ENCODE data around the gene NPBWR2.

Gene NPBWR2

GRCh38 chr20:64148581-64148980 is 41.2 kb upstream of the NPBWR2 start:
- no peak for DNase-seq (ENCODE audit: low spot score)
- no peaks in the 10 kb centered on the region for H3K4me1 Mint-ChIP-seq (ENCODE audit: low read depth)
- no peak overlapping the region for H3K27ac Mint-ChIP-seq
- no peaks in the 10 kb centered on the region for H3K27me3 Mint-ChIP-seq (ENCODE audit: low read depth)
- H3K4me3 Mint-ChIP-seq = no peak overlapping the region
- peaks cover 7% of the 10 kb centered on the region for H3K9me3 Mint-ChIP-seq
- H3K36me3 Mint-ChIP-seq (ENCODE audit: low read depth) = no peaks in the 10 kb centered on the region

DNA sequence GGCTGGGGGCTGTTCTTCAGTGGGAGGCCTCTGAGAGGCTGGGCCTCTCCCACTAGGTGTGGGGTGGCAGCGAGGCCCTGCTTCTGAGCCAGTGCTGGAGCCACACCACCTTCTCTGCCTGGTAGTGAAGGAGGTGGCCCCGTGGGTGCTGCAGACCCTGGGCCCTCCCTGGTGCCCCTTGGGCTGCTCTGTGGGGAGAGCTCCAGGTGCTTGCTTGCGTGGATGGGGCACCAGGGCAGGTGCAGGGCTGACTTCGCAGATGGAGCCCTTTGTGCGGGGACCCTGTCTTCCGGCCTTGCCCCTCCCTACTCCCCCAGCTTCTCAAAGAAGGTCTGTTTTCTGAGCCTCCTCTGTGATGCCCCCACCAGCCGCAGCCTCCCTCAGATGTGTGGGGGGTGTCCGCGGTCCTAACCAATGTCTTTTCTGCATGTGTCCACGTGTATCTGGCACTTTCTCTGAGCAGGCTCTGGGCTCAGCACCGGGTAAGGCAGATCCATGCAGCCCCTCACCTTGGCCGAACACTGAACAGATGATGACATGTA is 39.6 kb upstream of the NPBWR2 start:
- H3K9me3 Mint-ChIP-seq = peaks cover 7% of the 10 kb centered on the region
- no peaks in the 10 kb centered on the region for H3K4me1 Mint-ChIP-seq (ENCODE audit: low read depth)
- H3K27me3 Mint-ChIP-seq (ENCODE audit: low read depth) = no peaks in the 10 kb centered on the region
- H3K27ac Mint-ChIP-seq = no peak overlapping the region
- no peaks in the 10 kb centered on the region for H3K36me3 Mint-ChIP-seq (ENCODE audit: low read depth)
- no peak for DNase-seq (ENCODE audit: low spot score)
- no peak overlapping the region for H3K4me3 Mint-ChIP-seq

DNA sequence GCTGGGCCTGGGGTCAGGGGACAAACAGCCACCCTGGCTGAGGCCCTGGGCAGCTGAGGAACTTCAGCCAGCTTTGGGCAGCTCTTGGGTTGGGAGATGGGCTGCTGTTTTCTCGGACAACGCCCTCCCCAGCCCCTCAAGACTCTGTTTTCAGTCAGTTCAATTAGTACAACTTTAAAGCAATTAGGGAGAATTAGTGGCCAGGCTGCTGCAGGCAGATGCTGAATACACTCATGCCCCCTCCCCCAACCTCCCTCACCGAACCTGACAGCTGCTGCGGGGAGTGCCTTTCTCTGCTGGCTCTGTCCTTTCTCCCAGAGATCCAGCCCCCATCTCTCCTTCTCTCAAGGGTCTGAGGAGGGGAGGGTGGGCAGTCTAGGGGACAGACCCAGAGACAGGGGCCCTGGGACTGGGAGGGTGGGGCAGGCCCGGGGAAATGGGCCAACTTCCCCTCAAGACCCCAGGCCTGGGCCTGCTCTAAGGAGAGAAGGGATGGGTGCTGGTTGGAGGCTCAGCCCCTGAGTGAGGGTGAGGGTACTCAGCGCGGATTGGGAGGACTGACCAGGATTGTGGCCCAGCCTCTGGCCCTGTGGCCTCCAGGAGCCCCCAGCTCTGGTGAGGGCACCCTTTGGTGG is 39.1 kb upstream of the NPBWR2 start:
- DNase-seq (ENCODE audit: low spot score) = no peak
- no peak overlapping the region for H3K4me3 Mint-ChIP-seq
- H3K27me3 Mint-ChIP-seq (ENCODE audit: low read depth) = no peaks in the 10 kb centered on the region
- H3K4me1 Mint-ChIP-seq (ENCODE audit: low read depth) = no peaks in the 10 kb centered on the region
- H3K27ac Mint-ChIP-seq = no peak overlapping the region
- no peaks in the 10 kb centered on the region for H3K36me3 Mint-ChIP-seq (ENCODE audit: low read depth)
- H3K9me3 Mint-ChIP-seq = peaks cover 7% of the 10 kb centered on the region

- no peak for DNase-seq (ENCODE audit: low spot score)
- no peaks in the 10 kb centered on the region for H3K4me1 Mint-ChIP-seq (ENCODE audit: low read depth)
- H3K27ac Mint-ChIP-seq = no peak overlapping the region
- no peak overlapping the region for H3K4me3 Mint-ChIP-seq
- no peaks in the 10 kb centered on the region for H3K27me3 Mint-ChIP-seq (ENCODE audit: low read depth)
- H3K36me3 Mint-ChIP-seq (ENCODE audit: low read depth) = no peaks in the 10 kb centered on the region
- peaks cover 7% of the 10 kb centered on the region for H3K9me3 Mint-ChIP-seq
Observed at GRCh38 chr20:64145458-64146300, 38.3 kb upstream of the NPBWR2 start.

GRCh38 chr20:64144144-64144912 is 37.0 kb upstream of the NPBWR2 start:
- Mint-ChIP-seq H3K9me3 (peaks cover 7% of the 10 kb centered on the region), H3K4me3 (no peak overlapping the region), H3K27me3 (ENCODE audit: low read depth) (no peaks in the 10 kb centered on the region), H3K27ac (no peak overlapping the region), H3K36me3 (ENCODE audit: low read depth) (no peaks in the 10 kb centered on the region), H3K4me1 (ENCODE audit: low read depth) (no peaks in the 10 kb centered on the region)
- no peak for DNase-seq (ENCODE audit: low spot score)

DNA sequence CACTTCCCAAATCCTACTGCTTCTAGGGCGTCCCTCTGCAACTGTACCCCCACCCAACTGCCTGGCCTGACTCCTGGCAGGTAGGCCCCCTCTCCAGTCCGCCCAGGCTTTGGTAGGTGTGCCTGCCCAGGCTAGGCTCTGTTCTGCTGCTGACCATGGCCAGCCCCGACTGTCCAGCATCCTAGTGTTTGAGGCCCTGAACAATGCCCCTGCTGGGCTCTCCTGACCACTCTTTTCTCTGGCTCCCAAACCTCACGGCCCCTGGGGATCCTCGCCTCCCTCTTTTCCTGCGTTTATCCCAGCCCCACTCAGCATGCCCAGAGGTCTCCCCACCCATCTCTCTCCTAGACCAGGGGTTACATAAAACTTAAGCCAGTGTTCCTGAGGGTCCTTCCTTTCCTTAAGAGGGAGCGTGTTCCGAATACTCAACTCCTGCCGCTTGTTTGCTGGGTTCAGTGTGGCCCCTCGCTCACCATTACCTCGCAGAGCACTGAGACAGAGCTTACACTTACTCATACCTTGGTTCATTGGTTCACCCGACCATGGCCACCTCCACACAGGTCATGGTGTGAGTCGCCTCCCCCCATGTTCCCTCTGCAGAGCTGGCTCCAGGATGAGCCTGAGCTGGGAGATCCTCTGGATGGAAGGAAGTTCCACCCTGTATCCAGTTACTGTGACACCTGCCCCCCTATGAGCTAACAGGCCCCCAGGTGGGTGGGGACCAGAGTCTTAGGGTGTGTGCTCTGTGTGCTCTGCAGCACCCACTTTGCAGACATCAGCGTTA is 35.8 kb upstream of the NPBWR2 start:
- DNase-seq (ENCODE audit: low spot score) = no peak
- H3K27me3 Mint-ChIP-seq (ENCODE audit: low read depth) = no peaks in the 10 kb centered on the region
- peaks cover 7% of the 10 kb centered on the region for H3K9me3 Mint-ChIP-seq
- no peaks in the 10 kb centered on the region for H3K36me3 Mint-ChIP-seq (ENCODE audit: low read depth)
- no peaks in the 10 kb centered on the region for H3K4me1 Mint-ChIP-seq (ENCODE audit: low read depth)
- H3K4me3 Mint-ChIP-seq = no peak overlapping the region
- no peak overlapping the region for H3K27ac Mint-ChIP-seq

DNA sequence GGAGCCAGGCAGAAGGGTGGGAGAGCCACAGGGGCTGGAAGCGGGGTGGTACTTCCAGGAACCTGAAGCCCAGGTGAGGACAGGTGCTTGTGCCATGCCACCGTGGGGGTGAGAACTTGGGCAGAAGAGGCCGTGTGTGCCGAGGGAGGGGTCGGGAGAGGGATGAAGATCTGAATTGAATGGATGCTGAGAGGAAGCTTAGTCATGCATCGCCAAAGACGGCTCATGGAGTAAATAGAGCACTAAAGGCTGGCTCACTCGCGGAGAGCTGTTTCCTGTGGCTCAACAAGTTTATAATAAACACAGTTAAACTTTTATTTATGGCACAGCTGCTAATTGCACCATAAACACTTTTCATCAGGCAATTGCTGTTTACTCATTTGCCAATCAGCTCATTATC is 35.2 kb upstream of the NPBWR2 start:
- no peak overlapping the region for H3K4me3 Mint-ChIP-seq
- peaks cover 7% of the 10 kb centered on the region for H3K9me3 Mint-ChIP-seq
- no peaks in the 10 kb centered on the region for H3K36me3 Mint-ChIP-seq (ENCODE audit: low read depth)
- H3K27ac Mint-ChIP-seq = no peak overlapping the region
- H3K27me3 Mint-ChIP-seq (ENCODE audit: low read depth) = no peaks in the 10 kb centered on the region
- DNase-seq (ENCODE audit: low spot score) = no peak
- H3K4me1 Mint-ChIP-seq (ENCODE audit: low read depth) = no peaks in the 10 kb centered on the region

DNA sequence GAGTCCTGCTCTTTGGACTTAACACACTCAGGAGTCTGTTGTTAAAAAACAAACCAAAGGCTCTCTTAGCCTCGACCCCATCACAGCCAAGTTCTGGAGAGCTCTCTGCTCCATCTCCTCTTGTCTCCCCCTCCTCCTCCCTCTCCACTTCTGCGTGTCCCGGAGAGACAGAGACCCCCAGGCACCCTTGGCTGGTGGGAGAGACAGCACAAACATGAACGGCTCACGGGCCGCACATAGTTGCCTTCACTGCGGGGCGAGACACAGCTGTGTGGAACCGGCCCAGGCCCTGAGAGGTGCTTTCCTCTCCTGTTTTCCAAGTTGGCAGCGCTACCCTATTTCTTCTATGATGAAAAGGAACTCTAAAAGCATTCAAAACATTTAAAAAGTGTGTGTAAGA is 33.6 kb upstream of the NPBWR2 start:
- Mint-ChIP-seq H3K4me1 (ENCODE audit: low read depth) (no peaks in the 10 kb centered on the region), H3K27ac (no peak overlapping the region), H3K9me3 (peaks cover 7% of the 10 kb centered on the region), H3K27me3 (ENCODE audit: low read depth) (no peaks in the 10 kb centered on the region), H3K4me3 (no peak overlapping the region), H3K36me3 (ENCODE audit: low read depth) (no peaks in the 10 kb centered on the region)
- DNase-seq (ENCODE audit: low spot score) = no peak

GRCh38 chr20:64140061-64140931 is 32.9 kb upstream of the NPBWR2 start:
- Mint-ChIP-seq H3K27ac (no peak overlapping the region), H3K27me3 (ENCODE audit: low read depth) (no peaks in the 10 kb centered on the region), H3K4me3 (no peak overlapping the region), H3K36me3 (ENCODE audit: low read depth) (no peaks in the 10 kb centered on the region), H3K4me1 (ENCODE audit: low read depth) (no peaks in the 10 kb centered on the region), H3K9me3 (peaks cover 7% of the 10 kb centered on the region)
- DNase-seq (ENCODE audit: low spot score) = no peak

DNA sequence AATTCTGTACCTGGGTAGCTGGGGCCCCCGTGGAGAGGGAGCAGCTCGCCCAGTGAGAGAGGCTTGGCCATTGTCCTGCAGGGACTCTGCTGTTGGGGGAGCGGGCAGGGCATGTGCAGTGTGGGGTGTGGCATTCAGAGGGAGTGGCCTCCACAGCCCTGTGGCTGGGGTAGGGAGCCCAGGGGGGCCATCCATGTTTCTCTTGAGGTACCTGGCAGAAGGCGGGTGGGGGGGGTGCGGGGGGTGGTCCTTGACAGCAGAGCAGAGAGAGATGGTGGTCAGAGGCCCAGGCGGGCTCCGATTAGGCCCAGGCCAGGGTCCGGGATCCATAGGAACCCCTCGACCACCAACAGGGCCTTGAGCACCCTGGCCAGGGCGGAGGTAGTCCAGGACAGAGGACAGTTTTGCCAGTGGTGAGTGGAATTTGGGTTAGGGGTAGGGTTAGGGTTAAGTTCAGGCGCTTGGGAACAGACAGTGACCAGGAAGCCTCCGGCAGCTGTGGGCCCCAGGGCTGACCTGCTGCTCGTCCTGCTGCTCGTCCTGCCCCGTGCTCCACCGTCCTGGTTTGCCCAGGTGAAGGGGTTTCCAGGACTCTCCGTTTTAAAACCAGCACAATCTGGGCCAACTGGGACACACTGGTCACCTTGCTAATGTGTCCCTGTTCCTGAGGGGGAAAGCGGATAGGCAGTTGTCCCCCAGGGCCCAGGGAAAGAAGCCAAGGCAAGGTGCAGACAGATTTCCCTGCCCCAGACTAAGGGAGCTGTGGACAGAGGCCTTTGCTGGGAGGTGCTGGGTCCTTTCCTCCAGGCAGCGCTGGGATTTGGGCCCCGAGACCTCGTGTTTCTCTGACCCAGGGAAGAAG is 32.1 kb upstream of the NPBWR2 start:
- Mint-ChIP-seq H3K4me1 (ENCODE audit: low read depth) (no peaks in the 10 kb centered on the region), H3K27me3 (ENCODE audit: low read depth) (no peaks in the 10 kb centered on the region), H3K9me3 (peaks cover 3% of the 10 kb centered on the region), H3K36me3 (ENCODE audit: low read depth) (no peaks in the 10 kb centered on the region), H3K27ac (no peak overlapping the region), H3K4me3 (no peak overlapping the region)
- DNase-seq (ENCODE audit: low spot score) = no peak

- H3K9me3 Mint-ChIP-seq = no peaks in the 10 kb centered on the region
- H3K4me1 Mint-ChIP-seq (ENCODE audit: low read depth) = no peaks in the 10 kb centered on the region
- no peaks in the 10 kb centered on the region for H3K27me3 Mint-ChIP-seq (ENCODE audit: low read depth)
- no peak overlapping the region for H3K4me3 Mint-ChIP-seq
- no peak overlapping the region for H3K27ac Mint-ChIP-seq
- no peak for DNase-seq (ENCODE audit: low spot score)
- no peaks in the 10 kb centered on the region for H3K36me3 Mint-ChIP-seq (ENCODE audit: low read depth)
Observed at GRCh38 chr20:64138276-64138815, 31.0 kb upstream of the NPBWR2 start.

DNA sequence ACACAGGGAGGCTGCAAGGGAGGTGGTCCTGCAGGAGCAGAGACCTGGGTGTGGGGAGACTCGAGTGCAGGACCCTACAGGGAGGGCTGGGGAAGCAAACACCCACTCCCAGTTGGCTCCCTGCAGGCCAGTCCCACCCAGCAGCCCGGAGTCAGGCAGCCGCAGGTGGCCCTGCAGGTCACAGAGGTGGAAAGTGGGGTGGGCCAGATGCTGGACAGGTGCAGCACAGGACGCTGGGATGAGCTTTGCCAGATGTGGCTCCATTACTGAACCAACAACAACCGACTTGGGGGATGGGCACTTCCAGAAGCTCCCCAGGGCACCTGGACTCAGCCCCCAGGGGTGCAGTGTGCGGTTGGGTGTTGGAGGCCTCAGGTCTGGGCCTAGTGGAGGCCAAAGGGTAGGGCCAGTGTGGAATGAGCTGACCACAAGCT is 30.2 kb upstream of the NPBWR2 start:
- no peaks in the 10 kb centered on the region for H3K27me3 Mint-ChIP-seq (ENCODE audit: low read depth)
- no peaks in the 10 kb centered on the region for H3K9me3 Mint-ChIP-seq
- no peak overlapping the region for H3K4me3 Mint-ChIP-seq
- DNase-seq (ENCODE audit: low spot score) = no peak
- no peaks in the 10 kb centered on the region for H3K4me1 Mint-ChIP-seq (ENCODE audit: low read depth)
- no peaks in the 10 kb centered on the region for H3K36me3 Mint-ChIP-seq (ENCODE audit: low read depth)
- no peak overlapping the region for H3K27ac Mint-ChIP-seq
